GM12878 (cell line): ENCODE results near the gene SP1. TPM values are rescaled to one million over a fixed set of nuclear protein-coding genes. Genes with fewer than 3 reads are reported as not detected.

Source experiments
- ATAC-seq: fragments of 200-7000 bp; cut with Tn5 transposase; 3 replicates; pipeline ENCODE4 v1.9.1; 2020; ENCODE audit warnings: mild to moderate bottlenecking, moderate library complexity
- BruUV-seq: library from RNA; stranded (reverse); fragments of 400-500 nt; replicated peaks from 2 replicates; lab custom pipeline; 2021; lab: Mats Ljungman, UMichigan
- CTCF ChIA-PET: fragments of 300-600 bp; sonication (Branson Sonifier 250); formaldehyde crosslinking; extraction: SDS; loops from one replicate; lab custom pipeline; 2021; ENCODE audit warnings: inconsistent platforms; lab: Yijun Ruan, JAX
- POLR2A ChIA-PET: fragments of 350-600 bp; formaldehyde crosslinking; extraction: SDS; loops from one replicate; lab custom pipeline; 2021; ENCODE audit warnings: inconsistent platforms; lab: Charles Lee
- RAD21 ChIA-PET: fragments of 300-600 bp; sonication (Branson Sonifier 250); formaldehyde crosslinking; loops from one replicate; lab custom pipeline; 2023; ENCODE audit warnings: antibody characterized with exemption; ENCODE audit not compliant: unreplicated experiment; lab: Charles Lee
- SMC1A ChIA-PET: fragments of 300-600 bp; sonication (Branson Sonifier 250); formaldehyde crosslinking; loops from one replicate; lab custom pipeline; 2023; ENCODE audit not compliant: unreplicated experiment, uncharacterized antibody; lab: Charles Lee
- DNase-seq: peaks from one replicate; pipeline ENCODE4 v3.0.0-alpha.2; 2011; ENCODE audit warnings: low read depth, low spot score
- FAIRE-seq: peaks from 3 replicates; lab custom pipeline; 2011; peaks lifted over from hg19 to GRCh38; lab: Jason Lieb, UNC
- H2AFZ ChIP-seq: 2 replicates; pipeline ENCODE4 v1.6.0; 2011; ENCODE audit warnings: low read depth, low read length, control low read depth; ENCODE audit not compliant: control insufficient read depth
- H3K27ac ChIP-seq: 2 replicates; pipeline ENCODE4 v1.5.1; 2011; ENCODE audit warnings: control low read depth; ENCODE audit not compliant: control insufficient read depth, insufficient read depth
- H3K27me3 ChIP-seq, 2 experiments: replicated peaks in 1 of 2; 2 replicates each; pipeline versions ENCODE4 v1.6.0 to v1.6.1; 2011; ENCODE audit warnings: low read length in 1 of 2; ENCODE audit not compliant: control insufficient read depth in 2 of 2, insufficient read depth in 2 of 2
- H3K36me3 ChIP-seq, 2 experiments: 2 replicates each; pipeline ENCODE4 v1.5.1; 2011; ENCODE audit warnings: low read length in 1 of 2; ENCODE audit not compliant: control insufficient read depth in 2 of 2, insufficient read depth in 2 of 2
- H3K4me1 ChIP-seq: 2 replicates; pipeline ENCODE4 v1.6.1; 2011; ENCODE audit warnings: mild to moderate bottlenecking, low read length, moderate library complexity, mixed read lengths; ENCODE audit not compliant: control insufficient read depth, insufficient read depth
- H3K4me2 ChIP-seq: 2 replicates; pipeline ENCODE4 v1.6.0; 2011; ENCODE audit warnings: control low read depth; ENCODE audit not compliant: control insufficient read depth, insufficient read depth
- H3K4me3 ChIP-seq: fragments of 200-600 bp; sonication (generic); 2 replicates; pipeline ENCODE4 v1.5.1; 2016
- H3K79me2 ChIP-seq: 2 replicates; pipeline ENCODE4 v1.6.0; 2011; ENCODE audit warnings: low read length; ENCODE audit not compliant: control insufficient read depth, insufficient read depth
- H3K9ac ChIP-seq: 2 replicates; pipeline ENCODE4 v1.8.0; 2011; ENCODE audit warnings: low read length, control low read depth, mixed read lengths; ENCODE audit not compliant: control insufficient read depth, insufficient read depth
- H3K9me3 ChIP-seq: replicated peaks from 3 replicates; pipeline ENCODE4 v1.5.1; 2011; ENCODE audit warnings: mild to moderate bottlenecking, low read length; ENCODE audit not compliant: control insufficient read depth, insufficient read depth
- H4K20me1 ChIP-seq: 2 replicates; pipeline ENCODE4 v1.6.0; 2011; ENCODE audit not compliant: control insufficient read depth, insufficient read depth
- CEBPB ChIP-seq, 2 experiments: fragments of 150-350 bp in 1 of 2; IDR thresholded peaks; 2 replicates each; pipeline ENCODE4 v1.6.1; 2012 to 2014; ENCODE audit warnings: low read depth in 2 of 2, low read length in 2 of 2, borderline replicate concordance in 1 of 2, inconsistent platforms in 1 of 2
- E2F4 ChIP-seq: IDR thresholded peaks from 2 replicates; pipeline ENCODE4 v1.6.1; 2012; ENCODE audit warnings: low read depth, low read length, improper control_type of control experiment
- EP300 ChIP-seq, 2 experiments: fragments of 150-350 bp in 1 of 2; IDR thresholded peaks; 2 replicates each; pipeline ENCODE4 v1.6.1; 2011 to 2012; ENCODE audit warnings: low read depth in 2 of 2, low read length in 2 of 2, borderline replicate concordance in 1 of 2, improper control_type of control experiment in 1 of 2, inconsistent platforms in 1 of 2; ENCODE audit not compliant: control insufficient read depth in 1 of 2
- ESRRA ChIP-seq: IDR thresholded peaks from 2 replicates; pipeline ENCODE4 v1.6.1; 2012; ENCODE audit warnings: mild to moderate bottlenecking, low read length, improper control_type of control experiment
- EZH2 ChIP-seq: IDR thresholded peaks from 2 replicates; pipeline ENCODE4 v1.6.1; 2012; ENCODE audit warnings: low read depth, mild to moderate bottlenecking, control low read depth, inconsistent platforms, low read length, borderline replicate concordance; ENCODE audit not compliant: control insufficient read depth
- GATAD2B ChIP-seq: fragments of 450-650 bp; conservative IDR thresholded peaks from 2 replicates; pipeline ENCODE4 v1.6.1; 2017; ENCODE audit warnings: low read depth, mild to moderate bottlenecking, moderate library complexity
- HDAC6 ChIP-seq: fragments of 200-600 bp; sonication (generic); IDR thresholded peaks from one replicate; pipeline ENCODE4 v1.8.0; 2017; ENCODE audit warnings: antibody characterized with exemption; ENCODE audit not compliant: unreplicated experiment
- MXI1 ChIP-seq: fragments of 150-350 bp; IDR thresholded peaks from 2 replicates; pipeline ENCODE4 v1.6.1; 2011; ENCODE audit warnings: low read depth, mild to moderate bottlenecking, inconsistent platforms, low read length, improper control_type of control experiment
- PKNOX1 ChIP-seq: fragments of 450-650 bp; IDR thresholded peaks from 2 replicates; pipeline ENCODE4 v1.6.1; 2016; ENCODE audit warnings: mild to moderate bottlenecking
- PML ChIP-seq: IDR thresholded peaks from 2 replicates; pipeline ENCODE4 v1.6.1; 2012; ENCODE audit warnings: low read length, inconsistent platforms
- RELB ChIP-seq: fragments of 450-650 bp; IDR thresholded peaks from 2 replicates; pipeline ENCODE4 v1.6.1; 2017; ENCODE audit warnings: low read depth, mild to moderate bottlenecking, moderate library complexity
- ZBTB33 ChIP-seq: fragments of 450-650 bp; IDR thresholded peaks from 2 replicates; pipeline ENCODE4 v1.6.1; 2017; ENCODE audit warnings: mild to moderate bottlenecking
- ZNF217 ChIP-seq: fragments of 450-650 bp; IDR thresholded peaks from 2 replicates; pipeline ENCODE4 v1.6.1; 2017; ENCODE audit warnings: antibody characterized with exemption, mild to moderate bottlenecking
- ZNF384 ChIP-seq: IDR thresholded peaks from 2 replicates; pipeline ENCODE4 v1.6.1; 2012; ENCODE audit warnings: low read depth, mild to moderate bottlenecking, low read length, improper control_type of control experiment, borderline replicate concordance
- WGBS: methylation state at CpG from one replicate; pipeline ENCODE4 v1.1.6; 2016; ENCODE audit warnings: low lambda C conversion rate; ENCODE audit not compliant: insufficient replicate concordance, insufficient coverage; ENCODE audit errors: missing lambda C conversion rate; 5-methylcytosine and 5-hydroxymethylcytosine counted together
- in situ Hi-C: fragments of 300-500 bp; cut with MboI; formaldehyde crosslinking; loops from 9 replicates; pipeline ENCODE4 v1.14.3; 2018; ENCODE audit warnings: mixed read lengths
- intact Hi-C: fragments of 100-400 bp; cut with micrococcal nuclease; formaldehyde crosslinking; loops from one replicate; pipeline ENCODE4 v1.14.2; 2022; ENCODE audit not compliant: unreplicated experiment
- polyA plus RNA-seq, 11 experiments: library from polyadenylated mRNA; depleted of rRNA in 4 of 11; unstranded in 6 of 11; stranded (reverse) in 5 of 11; fragments of >200 nt; fragmentation: Nextera tagmentation in 4 of 11; fragmentation: Illumina TruSeq in 1 of 11; extraction: Ambion mirVana in 4 of 11; extraction: Trizol in 1 of 11; gene quantifications; 1 replicate in 1 of 11; 2 replicates in 10 of 11; pipeline versions ENCODE4 v1.2.1 to v1.2.3, GENCODE V29; 2011 to 2016; ENCODE audit warnings: inconsistent platforms in 2 of 11, missing spikeins in 2 of 11, low read depth in 1 of 11
- total RNA-seq, 4 experiments: library from RNA; depleted of rRNA in 3 of 4; stranded (reverse); fragments of >200 nt in 3 of 4; fragmentation: Illumina TruSeq in 1 of 4; extraction: Trizol in 1 of 4; gene quantifications; 2 replicates each; pipeline versions ENCODE4 v1.2.1 to v1.2.3, GENCODE V29; 2013 to 2021

SP1 gene
- total and polyA plus RNA-seq, 10 of the 15 experiments (the other 5 are each of a cell fraction or from before 2014, with no cell fraction given): 3.3 to 52.0 (median 25.2) TPM

GRCh38 chr12:53414756-53415417 lies 34.9 kb downstream of the SP1 start:
- no peak for FAIRE-seq
- ChIA-PET CTCF (interaction anchor here (0.7 to 2.3 kb wide), 6 partner anchors 33 to 94 kb away, joined by 3 to 10 read pairs (median 4); partner anchors contain the start of gene AAAS), SMC1A (interaction anchor here (0.5 to 5.7 kb wide), 5 partner anchors 32 to 149 kb away, joined by 3 to 64 read pairs (median 11); partner anchors contain the start of gene SP1), RAD21 (interaction anchor here (1.1 to 2.7 kb wide), 3 partner anchors 32 to 70 kb away, joined by 3 to 9 read pairs (median 4); no protein-coding TSS in a partner anchor), POLR2A (interaction anchor here (0.5 to 0.6 kb wide), 4 partner anchors 11 to 239 kb away, joined by 3 to 5 read pairs (median 4); no protein-coding TSS in a partner anchor)
- Histone ChIP-seq H3K79me2 (no peaks in the 10 kb centered on the region), H3K9ac (no peak overlapping the region), H4K20me1 (no peaks in the 10 kb centered on the region), H3K9me3 (no peaks in the 10 kb centered on the region), H3K4me2 (no peak overlapping the region), H3K27ac (no peak overlapping the region), H3K27me3 (no peaks in the 10 kb centered on the region), H3K4me1 (peaks cover 18% of the 10 kb centered on the region), H3K36me3 (peaks cover 7 to 17% of the 10 kb centered on the region in 2 experiments; a peak in 3 of 4 replicates), H3K4me3 (no peak overlapping the region), H2AFZ (no peak overlapping the region)
- no peak for DNase-seq
- ATAC-seq: no peak
- intact Hi-C loops (no loop called here), in situ Hi-C loops (no loop called here)
- 95% methylated on average over 3 of the region's 3 CpGs for WGBS
- BruUV-seq: no TSS peak
- TF ChIP-seq HDAC6 (no peak), E2F4 (no peak), EZH2 (no peak), MXI1 (no peak), EP300 (IDR thresholded peaks at IDR 0.05; ENCODE audit: borderline replicate concordance in 1 of 2, control insufficient read depth in 1 of 2, low read depth in 2 of 2, low read length in 2 of 2) (no peak), PML (no peak), ZNF217 (no peak), CEBPB (IDR thresholded peaks at IDR 0.05; ENCODE audit: borderline replicate concordance in 1 of 2, low read depth in 2 of 2, low read length in 2 of 2) (no peak), GATAD2B (no peak), ESRRA (no peak), PKNOX1 (no peak), RELB (no peak), ZBTB33 (no peak), ZNF384 (no peak)
